Measurements from ENCODE around the gene PCDHB4.
A peak's percentile ranks its signal among the peaks of the same experiment; 100 is the strongest.
"Not testable (repeated sequence)": the region's sequence is repeated elsewhere in the genome, so short reads cannot be mapped to it uniquely, and the experiment has no call there.

PCDHB4 gene

GRCh38 chr5:141121563-141121962 lies at the start of gene PCDHB4:
TSS of gene PCDHB4 (plus strand) at chr5:141121818. CDS start at chr5:141121999, 181 bp downstream.
- DNase-seq (ENCODE audit: low read depth in 2 of 2): no peak

- no peak for DNase-seq (ENCODE audit: low read depth in 2 of 2)
These were observed 43.8 kb upstream of the PCDHB4 start for GRCh38 chr5:141077826-141078225.

DNA sequence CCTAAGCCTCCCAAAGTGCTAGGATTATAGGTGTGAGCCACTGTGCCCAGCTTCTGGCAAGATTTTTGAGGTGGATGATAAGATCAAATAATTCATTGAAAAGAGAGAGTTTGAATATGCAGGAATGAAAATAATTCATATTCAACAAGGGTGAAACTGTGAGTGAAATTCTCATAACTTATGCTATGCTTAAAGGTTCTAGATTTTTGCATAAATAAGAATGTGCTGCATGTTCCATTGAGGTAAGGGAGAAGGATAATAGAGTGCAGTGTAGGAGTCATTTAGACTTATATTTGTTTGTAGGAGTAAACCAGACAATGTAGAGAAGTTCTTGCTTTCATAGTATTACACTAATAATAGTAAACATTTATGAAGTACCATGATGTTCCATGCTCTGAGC lies 39.4 kb upstream of the PCDHB4 start:
- no peak for DNase-seq (ENCODE audit: low read depth in 2 of 2)

DNA sequence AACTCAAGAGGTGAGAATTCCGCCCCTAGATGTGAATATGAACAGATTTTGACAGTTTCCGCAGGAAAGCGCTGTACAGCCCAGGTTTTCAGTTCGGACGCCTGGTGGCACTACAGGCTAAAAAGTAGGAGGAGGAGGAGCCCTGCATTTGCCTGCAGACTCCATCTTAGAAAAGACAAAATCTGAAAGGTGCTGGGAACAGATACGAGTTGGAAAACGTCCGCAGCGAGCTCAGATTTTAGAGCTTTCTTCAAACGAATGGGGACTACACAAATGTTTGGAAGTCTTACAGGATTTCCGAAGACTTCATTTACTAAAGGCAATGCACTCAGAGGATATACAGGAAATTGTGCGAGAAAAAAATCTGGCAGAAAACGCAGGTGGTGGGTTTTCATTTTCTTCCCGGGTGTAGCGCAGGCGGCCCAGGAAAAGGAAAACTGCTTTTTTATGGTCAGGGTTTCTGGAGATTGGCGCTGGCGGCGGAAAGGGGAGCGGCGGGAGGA lies 37.1 kb upstream of the PCDHB4 start:
- DNase-seq (ENCODE audit: low read depth in 2 of 2): peak; percentile 4 to 5

DNA sequence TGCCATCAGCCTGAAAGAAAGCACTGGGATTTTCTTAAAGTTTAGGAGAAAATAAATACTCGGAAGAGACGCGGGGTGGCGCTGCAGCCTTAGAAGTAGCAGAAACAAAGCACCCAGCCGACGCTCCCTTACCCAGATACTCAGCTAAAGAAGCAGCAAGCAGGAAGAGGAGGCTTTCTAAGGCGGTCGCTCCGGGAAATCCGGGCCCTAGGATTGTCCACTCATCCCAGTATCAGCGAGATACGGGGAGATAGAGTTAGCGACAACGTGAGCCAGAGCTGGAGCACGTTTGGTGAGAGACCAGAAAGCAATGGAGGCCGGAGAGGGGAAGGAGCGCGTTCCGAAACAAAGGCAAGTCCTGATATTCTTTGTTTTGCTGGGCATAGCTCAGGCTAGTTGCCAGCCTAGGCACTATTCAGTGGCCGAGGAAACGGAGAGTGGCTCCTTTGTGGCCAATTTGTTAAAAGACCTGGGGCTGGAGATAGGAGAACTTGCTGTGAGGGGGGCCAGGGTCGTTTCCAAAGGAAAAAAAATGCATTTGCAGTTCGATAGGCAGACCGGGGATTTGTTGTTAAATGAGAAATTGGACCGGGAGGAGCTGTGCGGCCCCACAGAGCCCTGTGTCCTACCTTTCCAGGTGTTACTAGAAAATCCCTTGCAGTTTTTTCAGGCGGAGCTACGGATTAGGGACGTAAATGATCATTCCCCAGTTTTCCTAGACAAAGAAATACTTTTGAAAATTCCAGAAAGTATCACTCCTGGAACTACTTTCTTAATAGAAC lies 26.9 kb upstream of the PCDHB4 start, which contains the start of gene PCDHB2:
Gene PCDHB2, plus strand, starts transcription at position 135 of the 782 bp plus-strand sequence. Its CDS starts 176 bp downstream, at position 311.
- DNase-seq (ENCODE audit: low read depth in 2 of 2): no peak

GRCh38 chr5:141095263-141095641 lies 26.4 kb upstream of the PCDHB4 start:
- DNase-seq (ENCODE audit: low read depth in 2 of 2): no peak

- not testable (repeated sequence) for DNase-seq (ENCODE audit: low read depth in 2 of 2)
These were observed 25.4 kb upstream of the PCDHB4 start for GRCh38 chr5:141096181-141096580.

GRCh38 chr5:141096586-141096985 lies 25.0 kb upstream of the PCDHB4 start:
- DNase-seq (ENCODE audit: low read depth in 2 of 2): not testable (repeated sequence)

DNA sequence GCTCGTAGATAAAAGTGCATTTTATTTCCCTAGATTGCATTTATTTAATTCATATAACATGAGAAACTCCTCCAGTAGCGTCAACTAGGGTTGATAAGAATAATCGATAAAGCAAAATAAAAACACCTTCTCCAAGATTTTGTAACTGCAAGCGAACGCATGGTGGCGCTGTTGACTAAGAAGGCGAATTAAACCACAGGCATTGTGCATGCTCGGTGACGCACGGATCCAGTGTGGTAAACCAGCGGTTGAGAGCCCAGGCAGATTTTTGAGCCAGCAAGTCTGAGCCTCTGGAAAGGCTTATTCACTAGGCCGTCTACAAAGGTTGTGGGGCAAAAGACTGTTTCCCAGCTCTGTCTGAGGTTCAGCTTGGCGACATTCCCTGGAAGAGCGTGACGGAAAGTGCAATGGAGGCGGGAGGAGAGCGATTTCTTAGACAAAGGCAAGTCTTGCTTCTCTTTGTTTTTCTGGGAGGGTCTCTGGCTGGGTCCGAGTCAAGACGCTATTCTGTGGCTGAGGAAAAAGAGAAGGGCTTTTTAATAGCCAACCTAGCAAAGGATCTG lies 21.3 kb upstream of the PCDHB4 start, which contains the start of gene PCDHB3:
Gene PCDHB3, plus strand, starts transcription at position 231 of the 563 bp plus-strand sequence. Its CDS starts 177 bp downstream, at position 408.
- DNase-seq (ENCODE audit: low read depth in 2 of 2): peak in 1 of 2 donors; percentile 24

GRCh38 chr5:141101059-141101458 lies 20.6 kb upstream of the PCDHB4 start:
- no peak for DNase-seq (ENCODE audit: low read depth in 2 of 2)

GRCh38 chr5:141102070-141102469 lies 19.5 kb upstream of the PCDHB4 start:
- DNase-seq (ENCODE audit: low read depth in 2 of 2): not testable (repeated sequence)

GRCh38 chr5:141102471-141102870 lies 19.1 kb upstream of the PCDHB4 start:
- DNase-seq (ENCODE audit: low read depth in 2 of 2): not testable (repeated sequence)

DNA sequence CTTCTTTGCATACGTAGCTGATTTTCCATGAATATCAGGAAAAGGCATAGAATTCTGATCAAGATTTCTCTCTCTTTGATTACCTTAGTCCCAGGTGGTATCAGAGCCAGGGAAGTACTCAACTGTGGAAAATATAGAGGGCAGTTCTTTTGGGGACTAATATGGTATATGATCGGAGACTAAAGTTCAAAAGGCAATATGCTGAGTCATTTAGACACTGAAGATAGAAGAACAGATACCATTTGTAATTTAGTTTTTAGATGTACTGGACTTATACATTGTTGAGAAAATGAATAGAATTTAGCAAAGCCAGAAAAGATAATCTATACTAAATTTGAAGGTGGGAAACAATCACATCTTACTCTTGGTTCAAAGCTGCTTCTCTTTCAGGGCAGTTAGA lies 16.3 kb upstream of the PCDHB4 start:
- DNase-seq (ENCODE audit: low read depth in 2 of 2): no peak

DNA sequence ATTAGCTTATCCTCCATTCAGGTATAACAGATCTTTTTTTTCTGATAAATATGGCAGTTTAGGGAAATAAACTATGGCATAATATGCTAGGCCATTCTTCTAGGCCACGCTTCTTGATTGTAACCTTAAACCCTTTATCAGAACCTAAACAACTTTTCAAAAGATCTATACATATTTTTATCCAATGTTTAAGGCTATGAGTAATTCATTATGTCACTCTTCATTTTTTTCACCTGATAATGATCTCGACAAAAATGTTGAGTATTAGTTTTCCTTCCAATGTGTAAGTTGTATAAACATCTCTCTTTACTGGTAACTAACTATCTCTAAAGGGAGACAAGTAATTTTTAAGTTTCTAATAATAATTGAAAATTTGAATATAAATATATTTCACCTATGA lies 2.4 kb upstream of the PCDHB4 start:
- DNase-seq (ENCODE audit: low read depth in 2 of 2): no peak

DNA sequence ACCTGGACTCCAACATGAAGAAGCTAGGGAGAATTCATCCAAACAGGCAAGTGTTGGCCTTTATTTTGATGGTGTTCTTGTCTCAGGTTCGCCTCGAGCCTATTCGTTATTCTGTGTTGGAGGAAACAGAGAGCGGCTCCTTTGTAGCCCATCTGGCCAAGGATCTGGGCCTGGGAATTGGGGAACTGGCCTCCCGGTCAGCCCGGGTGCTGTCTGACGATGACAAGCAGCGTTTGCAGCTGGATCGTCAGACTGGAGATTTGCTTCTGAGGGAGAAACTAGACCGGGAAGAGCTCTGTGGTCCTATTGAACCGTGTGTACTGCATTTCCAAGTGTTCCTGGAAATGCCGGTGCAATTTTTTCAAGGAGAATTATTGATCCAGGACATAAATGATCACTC lies 367 bp downstream of the PCDHB4 start:
- DNase-seq (ENCODE audit: low read depth in 2 of 2): no peak

- DNase-seq (ENCODE audit: low read depth in 2 of 2): not testable (repeated sequence)
These were observed 1.9 kb downstream of the PCDHB4 start for GRCh38 chr5:141123396-141124135.

- no peak for DNase-seq (ENCODE audit: low read depth in 2 of 2)
These were observed 5.7 kb downstream of the PCDHB4 start for GRCh38 chr5:141127305-141127704.

DNA sequence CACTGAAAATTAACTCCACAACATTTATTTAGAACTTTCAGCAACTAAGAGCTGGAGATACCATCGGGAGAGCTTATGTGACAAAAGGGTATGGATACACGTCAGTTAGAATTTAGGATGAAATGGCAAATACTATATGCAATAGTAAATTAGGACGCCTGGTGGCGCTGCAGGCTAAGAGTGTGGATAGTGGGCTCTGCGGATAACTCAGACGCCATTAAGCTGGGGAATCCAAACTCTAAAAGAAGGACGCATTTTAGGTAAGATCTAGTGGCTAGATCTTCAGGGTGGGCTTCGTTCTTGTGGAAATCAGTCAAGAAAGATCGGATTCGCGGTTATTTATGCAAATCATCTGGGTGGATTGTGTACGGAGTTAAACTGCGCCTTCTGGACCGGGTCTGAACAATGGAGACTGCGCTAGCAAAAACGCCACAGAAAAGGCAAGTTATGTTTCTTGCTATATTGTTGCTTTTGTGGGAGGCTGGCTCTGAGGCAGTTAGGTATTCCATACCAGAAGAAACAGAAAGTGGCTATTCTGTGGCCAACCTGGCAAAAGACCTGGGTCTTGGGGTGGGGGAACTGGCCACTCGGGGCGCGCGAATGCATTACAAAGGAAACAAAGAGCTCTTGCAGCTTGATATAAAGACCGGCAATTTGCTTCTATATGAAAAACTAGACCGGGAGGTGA lies 13.6 kb downstream of the PCDHB4 start, which contains the start of gene PCDHB5:
Gene PCDHB5, plus strand, starts transcription at position 177 of the 688 bp plus-strand sequence. Its CDS starts 229 bp downstream, at position 406.
- DNase-seq (ENCODE audit: low read depth in 2 of 2): no peak

GRCh38 chr5:141135718-141136266 lies 14.2 kb downstream of the PCDHB4 start:
- no peak for DNase-seq (ENCODE audit: low read depth in 2 of 2)

GRCh38 chr5:141137346-141137745 lies 15.7 kb downstream of the PCDHB4 start:
- DNase-seq (ENCODE audit: low read depth in 2 of 2): not testable (repeated sequence)

GRCh38 chr5:141149812-141150211 lies 28.2 kb downstream of the PCDHB4 start, which contains the start of gene PCDHB6:
TSS of gene PCDHB6 (plus strand) at chr5:141150057. CDS start at chr5:141150258, 201 bp downstream.
- DNase-seq (ENCODE audit: low read depth in 2 of 2): no peak

Measured in stimulated activated CD8-positive, alpha-beta memory T cell treated with anti-CD3 and anti-CD28 coated beads, Interleukin-15, amount 100 ng/mL, for 48 hours (primary cell).